Fibroblast of skin of left biceps (primary cell): ENCODE results near the gene ATXN7L1.
A peak's percentile ranks its signal among the peaks of the same experiment; 100 is the strongest.

ENCODE experiments used
- DNase-seq, 2 experiments: peaks; one replicate each; pipeline ENCODE4 v3.0.0-alpha.2; 2013; ENCODE audit warnings: low read depth in 2 of 2

The ATXN7L1 gene, protein sequence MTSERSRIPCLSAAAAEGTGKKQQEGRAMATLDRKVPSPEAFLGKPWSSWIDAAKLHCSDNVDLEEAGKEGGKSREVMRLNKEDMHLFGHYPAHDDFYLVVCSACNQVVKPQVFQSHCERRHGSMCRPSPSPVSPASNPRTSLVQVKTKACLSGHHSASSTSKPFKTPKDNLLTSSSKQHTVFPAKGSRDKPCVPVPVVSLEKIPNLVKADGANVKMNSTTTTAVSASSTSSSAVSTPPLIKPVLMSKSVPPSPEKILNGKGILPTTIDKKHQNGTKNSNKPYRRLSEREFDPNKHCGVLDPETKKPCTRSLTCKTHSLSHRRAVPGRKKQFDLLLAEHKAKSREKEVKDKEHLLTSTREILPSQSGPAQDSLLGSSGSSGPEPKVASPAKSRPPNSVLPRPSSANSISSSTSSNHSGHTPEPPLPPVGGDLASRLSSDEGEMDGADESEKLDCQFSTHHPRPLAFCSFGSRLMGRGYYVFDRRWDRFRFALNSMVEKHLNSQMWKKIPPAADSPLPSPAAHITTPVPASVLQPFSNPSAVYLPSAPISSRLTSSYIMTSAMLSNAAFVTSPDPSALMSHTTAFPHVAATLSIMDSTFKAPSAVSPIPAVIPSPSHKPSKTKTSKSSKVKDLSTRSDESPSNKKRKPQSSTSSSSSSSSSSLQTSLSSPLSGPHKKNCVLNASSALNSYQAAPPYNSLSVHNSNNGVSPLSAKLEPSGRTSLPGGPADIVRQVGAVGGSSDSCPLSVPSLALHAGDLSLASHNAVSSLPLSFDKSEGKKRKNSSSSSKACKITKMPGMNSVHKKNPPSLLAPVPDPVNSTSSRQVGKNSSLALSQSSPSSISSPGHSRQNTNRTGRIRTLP

DNA sequence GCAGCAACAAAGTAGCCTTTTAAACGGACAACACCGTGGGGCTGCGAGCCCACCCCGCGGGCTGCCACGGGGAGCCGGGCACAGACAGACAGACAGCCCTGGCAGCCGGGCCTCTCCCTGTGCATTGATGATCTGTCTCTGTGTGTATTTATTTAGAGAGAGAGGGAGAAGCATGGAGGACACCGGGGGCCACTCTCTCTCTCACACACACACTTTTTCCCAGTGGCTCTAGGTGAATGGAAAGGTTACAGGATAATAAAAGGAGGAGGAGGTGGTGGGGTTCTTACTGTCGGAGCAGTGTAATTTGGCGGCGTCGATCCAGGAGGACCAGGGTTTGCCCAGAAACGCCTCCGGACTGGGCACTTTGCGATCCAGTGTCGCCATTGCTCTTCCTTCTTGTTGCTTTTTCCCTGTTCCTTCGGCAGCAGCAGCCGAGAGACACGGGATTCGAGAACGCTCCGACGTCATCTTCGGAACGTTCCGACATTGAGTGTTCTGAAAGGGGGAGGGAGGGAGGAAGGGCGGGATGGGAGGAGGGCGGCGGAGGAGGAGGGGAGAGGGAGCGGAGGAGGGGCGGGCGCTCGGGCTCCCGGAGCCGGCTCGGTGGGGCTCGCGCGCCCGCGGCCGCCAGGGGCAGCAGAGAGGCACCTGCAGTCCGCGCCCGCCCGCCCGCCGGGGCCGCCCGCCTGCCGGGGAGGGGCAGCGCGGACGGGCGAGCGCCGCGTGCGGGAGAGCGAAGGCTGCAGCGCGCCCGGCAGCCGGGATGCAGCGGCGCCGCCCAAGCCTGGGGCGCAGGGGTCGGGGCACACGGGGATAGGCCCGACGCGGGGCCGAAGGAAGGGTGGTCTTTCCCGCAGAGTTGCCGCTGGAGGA is at the start of gene ATXN7L1:
ATXN7L1 (minus strand) TSS at position 509 of the 873 bp plus-strand sequence; CDS start at position 468, 41 bp downstream.
- peak; percentile 92 to 93 for DNase-seq

DNA sequence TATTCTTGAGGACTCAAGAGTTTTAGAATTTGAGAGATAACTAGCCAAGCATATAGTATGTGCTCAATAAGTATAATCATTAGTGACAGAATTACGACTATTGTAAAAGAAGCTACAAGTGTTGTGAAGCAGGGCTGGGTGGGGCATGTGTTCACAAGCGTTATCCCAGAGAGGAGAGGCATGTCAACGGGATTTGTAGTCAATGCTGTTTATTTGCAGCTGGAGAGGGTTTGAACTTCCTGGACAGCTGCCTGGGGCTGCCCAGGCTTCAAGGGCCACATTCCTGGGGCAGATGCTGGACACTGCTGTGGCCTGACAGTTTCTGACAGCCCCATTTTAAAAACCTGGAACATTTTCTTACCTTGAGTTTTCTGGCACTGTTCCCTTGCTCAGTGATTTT is 49.7 kb upstream of the ATXN7L1 start:
- DNase-seq = no peak

DNA sequence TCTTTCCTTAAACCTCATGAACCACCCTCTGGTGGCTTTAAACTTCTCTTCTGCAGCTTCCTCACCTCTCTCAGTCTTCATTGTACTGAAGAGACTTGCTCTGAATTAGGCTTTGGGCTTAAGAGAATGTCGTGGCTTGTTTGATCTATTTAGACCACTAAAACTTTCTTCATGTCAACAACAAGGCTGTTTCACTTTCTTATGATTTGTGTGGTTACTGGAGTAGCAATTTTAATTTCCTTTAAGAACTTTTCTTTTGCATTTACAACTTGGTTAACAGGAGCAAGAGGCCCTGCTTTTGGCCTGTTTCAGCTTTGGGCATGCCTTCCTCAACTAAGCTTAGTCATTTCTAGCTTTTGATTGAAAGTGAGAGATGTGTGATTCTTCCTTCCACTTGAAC is 48.5 kb upstream of the ATXN7L1 start:
- DNase-seq = no peak

DNA sequence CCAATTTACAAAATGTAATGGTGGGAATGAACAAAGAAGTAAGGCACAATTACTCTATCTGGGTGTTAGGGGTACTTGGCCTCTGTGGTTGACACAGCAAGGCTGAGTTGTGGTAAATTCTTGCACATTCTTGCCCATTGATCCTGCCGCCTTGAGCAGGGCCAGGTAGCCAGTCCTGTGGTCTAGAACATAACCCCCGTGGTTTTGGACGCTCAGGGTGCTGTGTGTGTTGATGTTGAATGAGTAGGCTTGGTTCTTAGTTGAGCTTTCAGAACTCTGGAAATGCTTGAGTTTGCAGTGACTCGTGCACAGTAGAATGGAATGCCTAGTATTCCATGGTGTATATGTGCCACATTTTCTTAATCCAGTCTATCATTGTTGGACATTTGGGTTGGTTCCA is 44.4 kb upstream of the ATXN7L1 start:
- DNase-seq = no peak

DNA sequence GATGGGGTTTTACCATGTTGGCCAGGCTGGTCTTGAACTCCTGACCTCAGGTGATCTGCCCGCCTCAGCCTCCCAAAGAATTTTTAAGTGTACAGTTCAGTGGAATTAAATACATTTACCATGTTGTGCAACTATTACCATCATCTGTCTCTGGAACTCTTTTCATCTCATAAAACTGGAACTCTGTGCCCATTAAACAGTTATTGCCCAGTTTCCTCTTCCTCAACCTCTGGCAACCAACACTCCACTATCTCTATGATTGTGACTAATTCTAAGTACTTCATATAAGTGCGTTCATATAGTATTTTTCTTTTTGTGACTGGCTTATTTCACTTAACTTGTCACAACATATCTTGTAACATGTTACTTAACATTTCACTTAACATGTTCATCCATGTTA is 41.3 kb upstream of the ATXN7L1 start:
- DNase-seq = no peak

DNA sequence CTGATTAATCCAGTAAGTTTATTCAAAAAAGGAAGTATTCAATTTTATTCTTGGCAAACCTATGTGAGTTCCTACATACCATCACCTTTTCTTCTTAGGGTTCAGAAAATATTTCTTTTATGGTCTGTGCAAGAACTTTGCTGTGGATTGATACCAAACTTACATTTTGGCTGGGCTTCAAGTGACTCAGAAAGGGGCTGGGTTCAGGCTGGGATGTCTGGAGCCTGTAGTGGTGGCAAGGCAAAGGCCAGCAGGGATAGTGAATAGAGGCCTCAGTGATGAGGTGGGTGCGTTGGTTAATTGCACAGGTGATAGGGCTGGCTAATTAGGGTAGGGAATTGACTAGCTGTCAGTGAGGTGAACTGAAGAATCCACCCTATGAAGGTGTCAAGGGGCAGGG is 40.2 kb upstream of the ATXN7L1 start:
- DNase-seq = peak; percentile 27 to 33

DNA sequence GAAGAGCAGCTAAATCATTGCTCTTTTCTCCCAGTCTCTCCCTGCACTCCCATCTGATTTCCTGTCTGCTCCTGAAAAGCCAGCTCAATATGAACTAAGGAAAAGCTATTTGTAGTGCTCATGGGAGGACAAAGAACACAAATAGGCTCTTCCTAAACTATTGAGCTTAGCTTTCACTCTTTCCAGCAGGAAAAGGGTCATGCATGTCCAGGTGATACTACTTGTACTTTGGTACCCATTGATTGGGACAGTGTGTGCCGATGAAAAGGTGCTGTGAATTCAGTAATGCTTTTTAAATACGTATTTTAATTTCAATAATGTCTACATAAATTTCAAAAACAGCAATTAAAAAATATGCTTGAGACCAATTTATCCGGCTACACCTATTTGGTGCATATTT is 37.5 kb upstream of the ATXN7L1 start:
- no peak for DNase-seq

DNA sequence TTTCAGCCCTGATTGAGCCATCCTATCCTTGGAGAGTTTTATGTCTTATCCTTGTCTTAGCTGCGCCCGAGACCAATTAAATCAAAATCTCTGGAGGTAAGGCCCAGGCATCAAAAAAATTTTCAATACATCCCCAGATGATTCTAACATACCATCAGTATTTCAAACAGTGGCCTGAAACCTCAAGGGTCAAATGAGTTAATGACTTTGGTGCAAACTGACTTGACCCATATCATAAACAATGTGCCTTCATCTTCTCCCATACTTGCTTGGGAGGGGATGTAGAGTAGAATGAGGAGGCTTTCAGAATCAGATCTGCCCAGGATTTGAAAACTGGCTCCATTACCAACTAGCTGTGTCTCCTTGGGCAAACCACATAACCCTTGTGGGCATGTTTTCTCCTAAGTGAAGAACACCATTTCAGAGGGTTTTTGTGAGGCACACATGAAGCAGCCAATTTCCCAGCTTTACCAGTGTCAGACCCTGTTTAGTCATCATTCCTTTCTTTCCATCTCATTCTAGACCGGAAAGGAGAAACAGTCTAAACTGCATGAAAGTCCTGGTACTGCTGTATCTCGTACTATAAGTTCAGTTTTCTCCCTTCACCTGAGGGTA is 35.7 kb upstream of the ATXN7L1 start:
- DNase-seq = no peak

DNA sequence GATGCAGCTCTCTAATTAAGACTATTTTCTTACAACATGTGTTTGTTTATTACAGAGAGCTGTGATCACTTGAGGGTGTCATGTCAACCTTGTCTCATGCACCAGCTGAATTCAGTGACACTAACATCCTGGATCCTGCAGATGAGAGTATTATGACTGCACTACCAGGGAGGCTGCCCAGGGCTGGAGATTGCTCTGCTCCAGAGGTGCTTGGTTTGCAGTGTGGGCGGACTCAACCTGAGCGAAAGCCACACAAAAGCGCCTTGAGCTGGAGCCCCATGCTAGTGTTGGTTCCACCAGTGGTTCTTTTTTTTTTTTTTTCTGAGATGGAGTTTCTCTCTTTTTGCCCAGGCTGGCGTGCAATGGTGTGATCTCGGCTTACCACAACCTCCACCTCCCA is 33.8 kb upstream of the ATXN7L1 start:
- no peak for DNase-seq

DNA sequence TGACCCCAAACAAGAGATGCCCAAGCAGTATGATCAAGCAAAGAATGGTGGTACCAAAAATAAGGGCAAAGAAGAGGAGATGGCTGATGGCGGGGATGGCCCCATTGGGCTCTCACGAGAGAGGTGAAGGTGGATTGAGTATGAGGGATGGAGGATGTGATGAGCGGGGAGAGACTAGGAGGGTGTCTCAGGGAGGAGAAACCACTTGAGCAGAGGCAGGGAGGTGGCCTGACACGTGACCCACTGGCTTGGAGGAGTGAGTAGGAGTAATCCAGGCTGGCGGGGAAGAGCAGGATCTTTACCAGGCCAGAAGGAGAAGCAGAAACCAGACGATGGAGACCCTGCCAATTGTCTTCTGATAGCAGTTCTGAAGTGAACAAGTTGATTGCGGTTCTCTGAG is 33.3 kb upstream of the ATXN7L1 start:
- DNase-seq = no peak

DNA sequence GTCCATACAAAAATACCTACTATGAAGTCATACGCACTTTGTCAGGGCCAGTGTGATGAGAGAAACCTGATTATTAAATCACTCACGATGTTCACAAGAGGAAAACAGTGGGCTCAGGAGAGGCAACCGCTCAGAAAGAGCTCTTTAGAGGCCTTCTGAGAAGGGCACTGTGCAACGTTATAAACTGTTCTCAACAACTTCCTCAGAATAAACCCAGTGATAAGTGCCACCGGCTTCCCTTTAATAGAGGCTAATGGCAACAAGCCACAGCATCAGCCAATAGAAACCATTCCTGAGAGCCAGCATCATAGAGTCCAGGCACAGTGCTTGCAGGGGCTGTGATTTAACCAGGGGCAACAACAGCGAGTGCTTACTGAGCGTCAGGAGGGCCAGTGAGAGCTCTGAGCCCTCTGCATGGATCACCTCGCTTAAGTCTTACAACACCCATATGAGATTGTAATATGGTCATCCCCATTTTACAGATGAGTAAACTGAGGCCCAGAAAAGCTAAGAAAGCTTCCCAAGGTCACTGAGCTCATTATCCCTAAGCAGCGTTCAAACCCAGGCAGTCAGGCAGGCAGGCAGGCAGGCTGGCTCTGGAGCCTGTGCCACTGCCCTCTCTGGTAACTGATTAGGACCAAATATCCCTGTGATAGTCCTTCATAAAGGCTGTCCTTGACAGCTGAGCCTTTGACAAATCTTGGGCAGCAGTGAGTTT is 30.9 kb upstream of the ATXN7L1 start:
- no peak for DNase-seq

DNA sequence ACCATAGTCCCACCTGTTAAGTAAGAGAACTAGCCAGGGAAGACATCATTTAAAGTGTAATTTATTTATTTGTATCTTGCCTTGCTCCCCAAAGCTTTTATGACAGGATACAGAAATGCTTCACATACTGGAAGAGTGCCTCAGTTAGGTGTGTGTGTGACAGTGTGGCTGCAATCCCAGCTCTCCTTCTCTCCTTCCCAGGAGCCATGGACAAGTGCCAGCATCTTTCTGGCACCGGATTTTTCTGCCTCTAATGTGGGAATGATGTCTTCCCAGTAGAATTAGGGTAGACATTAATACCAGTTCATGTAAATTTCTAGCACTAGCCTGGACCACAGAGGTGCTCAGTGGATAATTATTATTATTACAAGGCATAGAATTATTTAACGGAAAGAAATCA is 30.3 kb upstream of the ATXN7L1 start:
- no peak for DNase-seq

DNA sequence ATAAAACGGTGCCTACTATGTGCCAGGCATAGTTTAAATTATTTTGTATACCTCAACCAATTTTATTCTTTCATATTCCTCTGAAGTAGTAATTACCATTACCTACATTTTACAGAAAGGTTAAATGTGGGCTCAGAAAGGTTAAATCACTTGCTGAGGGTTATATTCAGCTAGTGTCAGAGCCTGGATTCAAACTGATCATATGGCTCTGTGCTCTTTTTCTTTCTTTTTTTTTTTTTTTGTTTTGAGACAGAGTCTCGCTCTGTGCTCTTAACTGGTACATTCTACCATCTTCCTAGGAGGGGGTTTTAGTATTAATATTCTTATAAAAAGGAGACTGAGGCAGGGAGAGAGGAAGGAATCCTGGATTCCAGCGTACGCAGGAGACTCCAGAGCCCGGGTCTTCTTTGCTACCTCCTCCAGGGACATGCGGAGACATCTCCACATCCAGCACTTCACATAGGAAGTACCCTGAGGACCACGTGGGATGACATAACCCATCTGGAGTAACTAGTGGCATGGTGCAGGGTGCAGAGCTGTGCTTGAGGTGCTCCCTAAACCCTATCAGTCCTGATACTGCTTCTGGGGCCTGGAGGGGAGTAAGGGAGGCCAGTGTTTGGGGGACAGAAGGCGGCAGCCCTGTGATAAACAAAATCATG is 29.6 kb upstream of the ATXN7L1 start:
- no peak for DNase-seq

DNA sequence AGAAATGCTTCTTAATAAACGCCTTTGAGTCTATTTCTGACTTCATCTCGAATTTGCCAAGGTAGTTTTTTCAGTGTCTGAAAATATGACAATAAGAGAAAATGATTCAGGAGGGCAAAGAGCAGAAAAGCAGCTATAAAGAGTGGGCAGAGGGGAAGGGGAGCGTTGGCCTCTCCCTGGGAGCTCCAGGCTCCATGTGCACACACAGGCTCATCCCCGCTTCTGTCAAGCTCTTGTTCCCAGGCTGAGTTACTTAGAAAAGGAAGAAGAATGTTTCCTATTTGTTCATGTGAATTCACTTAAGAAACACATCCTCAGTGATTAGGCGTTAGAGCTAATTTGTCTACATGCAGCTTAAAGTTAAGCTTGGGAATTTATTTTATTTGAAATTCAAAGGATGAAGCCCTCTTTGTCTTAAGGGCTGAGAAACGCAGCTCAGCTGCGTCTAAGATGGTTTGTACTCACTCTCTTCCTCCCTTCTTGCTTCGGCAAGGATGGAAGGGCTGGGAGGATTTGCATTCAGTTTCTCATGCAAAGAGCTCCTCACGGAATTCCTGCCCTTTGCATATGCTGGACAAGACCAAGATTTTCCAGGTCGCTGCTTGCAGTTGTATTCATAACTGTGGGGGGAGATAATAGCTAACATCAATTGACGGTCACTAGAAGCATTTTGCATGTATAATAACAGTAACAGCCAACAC is 29.0 kb upstream of the ATXN7L1 start:
- no peak for DNase-seq

DNA sequence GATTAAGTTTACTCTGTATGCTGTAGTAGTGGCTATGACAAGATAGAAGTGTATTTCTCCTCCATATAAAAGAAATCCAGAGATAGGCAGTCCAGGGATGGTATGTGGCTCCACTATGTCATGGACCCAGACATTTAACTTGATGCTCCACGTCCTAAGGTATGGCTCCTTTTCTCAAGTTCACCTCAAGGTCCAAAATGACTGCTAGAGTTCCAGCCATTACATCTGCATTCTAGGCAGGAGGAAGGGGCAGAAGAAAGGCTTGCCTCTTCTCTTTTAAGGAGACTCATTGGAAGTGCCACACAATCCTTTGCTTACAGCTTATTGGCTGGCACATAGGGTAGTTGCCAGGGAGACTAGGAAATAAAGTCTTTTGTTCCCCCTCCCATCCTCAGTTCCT is 27.7 kb upstream of the ATXN7L1 start:
- no peak for DNase-seq

DNA sequence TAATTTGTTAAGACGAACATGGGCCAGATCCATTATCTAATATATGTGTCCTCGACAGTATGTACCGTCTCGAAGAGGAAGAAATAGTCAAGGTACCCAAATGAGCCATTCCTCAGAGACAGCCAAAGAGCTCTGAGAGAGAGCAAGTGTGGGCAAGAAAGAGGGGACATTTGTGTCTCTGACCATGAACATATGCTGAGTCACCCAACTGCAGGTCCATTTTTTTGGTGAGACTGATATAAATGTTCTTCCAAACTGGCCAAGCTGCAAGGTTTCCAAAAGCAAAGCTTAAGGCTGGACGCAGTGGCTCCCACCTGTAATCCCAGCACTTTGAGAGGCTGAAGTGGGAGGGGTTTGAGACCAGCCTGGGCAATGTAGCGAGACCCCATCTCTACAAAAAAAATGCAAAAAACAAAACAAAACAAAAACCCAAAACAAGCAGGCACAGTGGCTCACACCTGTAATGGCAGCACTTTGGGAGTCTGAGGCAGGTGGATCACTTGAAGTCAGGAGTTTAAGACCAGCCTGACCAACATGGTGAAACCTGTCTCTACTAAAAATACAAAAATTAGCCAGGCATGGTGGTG is 26.0 kb upstream of the ATXN7L1 start:
- DNase-seq = no peak

DNA sequence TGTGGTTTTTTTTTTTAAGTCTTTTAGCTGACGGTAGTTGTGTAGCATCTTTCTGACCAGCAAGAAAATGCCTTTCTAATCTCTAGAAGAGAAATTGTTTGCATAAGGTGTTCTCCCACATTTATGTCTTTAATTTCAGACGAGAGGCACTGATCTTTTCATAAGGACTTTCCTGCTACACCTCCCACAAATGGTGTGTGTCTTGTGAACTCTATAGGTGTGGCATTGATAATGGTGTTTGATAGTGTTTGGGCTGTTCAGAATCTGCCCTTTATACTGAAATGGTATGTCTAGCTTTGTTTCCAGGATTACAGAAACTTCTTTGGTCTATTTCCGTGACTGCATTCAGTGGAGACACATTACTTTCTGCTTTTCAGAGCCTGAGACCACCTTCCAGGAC is 21.6 kb upstream of the ATXN7L1 start:
- no peak for DNase-seq

DNA sequence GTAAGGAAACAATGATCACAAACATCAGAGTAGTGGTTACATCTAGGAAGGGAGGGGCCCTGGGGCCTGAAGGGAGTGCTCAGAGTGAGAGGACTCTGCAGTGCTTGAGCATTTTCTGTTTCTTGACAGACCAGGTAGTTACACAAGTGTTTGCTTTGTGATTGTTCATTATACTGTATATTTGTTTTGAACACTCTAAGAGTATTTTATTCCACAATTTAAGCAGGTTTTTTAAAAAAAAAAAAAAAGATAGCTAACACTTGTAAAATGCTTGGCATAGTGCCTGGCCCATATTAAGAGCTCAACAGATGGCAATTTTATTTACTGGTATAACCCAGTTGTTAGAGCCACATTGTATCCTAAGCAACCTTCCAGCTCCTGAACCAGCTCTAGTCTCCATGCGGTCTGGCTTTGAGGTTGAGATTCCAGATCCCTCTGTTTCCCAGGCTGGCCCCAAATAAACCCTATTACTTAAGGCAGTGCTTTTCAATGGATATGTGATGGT is 20.1 kb upstream of the ATXN7L1 start:
- no peak for DNase-seq

DNA sequence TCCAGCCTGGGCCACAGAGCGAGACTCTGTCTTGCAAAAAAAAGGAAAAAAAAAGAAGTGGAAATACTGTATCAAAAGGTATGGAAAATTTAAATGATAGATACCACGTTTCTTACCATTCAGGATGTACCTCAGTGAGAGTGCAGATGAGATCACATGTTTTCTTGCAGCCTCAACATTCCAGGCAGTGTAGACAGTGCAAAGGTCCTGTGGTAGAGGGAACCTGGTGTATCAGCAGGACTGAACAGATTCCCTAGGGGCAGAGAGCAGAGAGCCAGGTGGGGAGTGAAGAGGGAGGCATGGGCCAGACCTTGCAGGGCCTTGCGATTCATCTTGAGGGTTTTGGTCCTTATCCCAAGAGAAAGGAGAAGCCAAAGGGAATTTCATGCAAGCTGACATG is 17.7 kb upstream of the ATXN7L1 start:
- DNase-seq = no peak
